CD4-positive, alpha-beta T cell treated with Interleukin-12 subunit alpha and Interleukin-12 subunit beta, for 1 hour (primary cell): Measurements from ENCODE around the gene DPP4.
A peak's percentile ranks its signal among the peaks of the same experiment; 100 is the strongest.

Source experiments
- DNase-seq: peaks from one replicate; pipeline ENCODE4 v3.0.0-alpha.2; 2020

The DPP4 gene

GRCh38 chr2:162085090-162085891 is 11.3 kb upstream of the DPP4 start:
- no peak for DNase-seq

GRCh38 chr2:162084536-162084935 is 10.5 kb upstream of the DPP4 start:
- no peak for DNase-seq

GRCh38 chr2:162082681-162083080 is 8.7 kb upstream of the DPP4 start:
- no peak for DNase-seq

DNA sequence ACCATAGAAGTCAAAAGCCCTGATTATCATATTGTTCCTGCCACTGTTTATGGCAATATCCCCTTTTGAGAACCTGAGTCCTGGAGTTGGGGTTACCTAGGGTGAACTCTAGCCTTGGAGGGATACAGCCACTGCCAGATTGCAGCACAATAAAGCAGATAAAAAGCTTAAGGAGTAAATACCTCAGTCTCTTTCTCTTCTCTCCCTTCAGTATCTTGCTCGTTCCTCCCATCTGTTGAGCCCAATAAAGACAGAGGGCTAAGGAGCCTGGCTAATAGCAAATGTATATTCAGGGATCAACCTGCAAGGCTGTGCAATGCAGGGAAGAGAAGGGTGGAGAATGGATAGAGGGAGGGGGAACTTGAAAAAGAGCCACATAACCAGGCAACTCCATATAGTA is 8.0 kb upstream of the DPP4 start:
- no peak for DNase-seq

DNA sequence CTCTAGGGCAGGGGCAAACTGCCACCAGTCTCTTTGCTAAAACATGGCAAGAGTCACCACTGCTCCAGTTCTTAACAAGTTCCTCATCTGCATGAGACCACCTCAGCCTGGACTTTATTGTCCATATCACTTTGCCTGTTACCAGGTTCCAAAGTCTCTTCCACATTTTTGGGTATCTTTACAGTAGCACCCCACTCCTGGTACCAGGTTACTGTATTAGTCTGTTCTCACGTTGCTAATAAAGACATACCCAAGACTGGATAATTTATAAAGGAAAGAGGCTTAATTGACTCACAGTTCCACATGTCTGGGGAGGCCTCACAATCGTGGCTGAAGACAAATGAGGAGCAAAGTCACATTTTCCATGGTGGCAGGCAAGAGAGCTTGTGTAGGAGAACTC is 5.5 kb upstream of the DPP4 start:
- no peak for DNase-seq

GRCh38 chr2:162075689-162076132 is 1.7 kb upstream of the DPP4 start:
- DNase-seq: no peak

GRCh38 chr2:162074928-162075688 is 1.1 kb upstream of the DPP4 start:
- DNase-seq: no peak

DNA sequence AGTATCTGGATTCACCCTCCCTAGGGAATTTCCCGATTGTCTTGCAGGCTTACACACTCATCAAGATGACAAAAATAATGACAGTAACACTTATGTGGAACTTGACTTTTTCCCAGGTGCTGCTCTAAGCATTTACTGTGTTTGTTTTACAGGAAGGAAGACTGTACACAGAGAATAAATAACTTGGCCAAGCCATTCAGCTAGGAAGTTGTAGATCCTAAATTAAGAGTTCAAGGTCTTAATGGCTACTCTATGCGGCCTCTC is 549 bp upstream of the DPP4 start:
- DNase-seq: no peak

- DNase-seq: no peak
These were observed 783 bp downstream of the DPP4 start for GRCh38 chr2:162072976-162073887.

- no peak for DNase-seq
These were observed 1.8 kb downstream of the DPP4 start for GRCh38 chr2:162072181-162072702.

DNA sequence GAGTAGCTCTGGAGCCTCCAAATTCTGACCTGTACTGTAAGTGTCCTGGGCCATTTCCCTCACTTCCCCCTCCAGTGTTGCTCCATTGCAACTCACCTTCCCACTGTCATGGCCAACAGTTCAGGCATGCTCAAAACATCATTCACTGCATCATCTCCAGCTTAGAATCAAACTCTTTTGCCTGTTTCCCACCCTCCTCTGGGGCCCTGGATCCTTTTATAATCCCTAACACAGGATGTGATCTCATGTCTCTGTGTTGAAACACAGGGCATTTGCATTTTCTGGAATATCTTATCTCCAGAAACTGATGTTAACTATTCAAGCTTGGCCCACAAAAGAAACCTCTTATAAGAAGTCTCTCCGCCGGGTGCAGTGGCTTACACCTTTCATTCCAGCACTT is 3.0 kb downstream of the DPP4 start:
- DNase-seq: no peak

DNA sequence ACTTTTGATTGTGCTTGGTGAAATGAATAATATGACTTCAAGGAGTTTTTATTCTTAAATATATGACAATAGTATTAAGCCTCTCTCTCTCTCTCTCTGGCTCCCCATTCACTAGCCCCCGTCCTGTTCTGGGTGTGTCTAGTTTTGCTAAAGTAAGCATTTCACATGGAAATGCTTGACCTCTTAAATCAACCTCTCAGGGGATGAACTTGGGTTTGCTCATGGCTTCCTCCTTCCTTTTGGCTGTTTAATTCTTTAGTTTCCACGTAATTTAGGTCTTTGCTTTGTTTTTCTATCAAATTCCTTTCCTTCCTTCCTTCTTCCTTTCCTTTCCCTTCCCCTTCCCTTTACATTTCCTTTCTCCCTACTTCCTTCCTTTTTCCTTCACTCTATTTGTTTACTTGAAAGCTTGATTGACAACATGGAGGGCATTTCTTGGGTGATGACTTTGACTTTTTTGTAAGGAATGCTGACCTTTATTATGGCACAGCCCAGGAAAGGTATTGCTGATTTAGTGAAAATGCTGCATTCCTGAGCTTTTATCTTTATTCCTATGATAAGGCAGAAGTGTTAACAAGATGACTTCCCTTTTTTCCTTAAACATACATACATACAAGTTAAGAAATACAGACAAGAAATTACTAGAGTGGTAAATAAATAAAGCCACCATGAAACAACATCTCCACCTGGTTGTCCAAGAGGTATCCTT is 3.6 kb downstream of the DPP4 start:
- no peak for DNase-seq

- no peak for DNase-seq
These were observed 4.6 kb downstream of the DPP4 start for GRCh38 chr2:162069267-162069903.

- DNase-seq: no peak
These were observed 6.4 kb downstream of the DPP4 start for GRCh38 chr2:162067596-162067995.

GRCh38 chr2:162065767-162066166 is 8.2 kb downstream of the DPP4 start:
- no peak for DNase-seq

DNA sequence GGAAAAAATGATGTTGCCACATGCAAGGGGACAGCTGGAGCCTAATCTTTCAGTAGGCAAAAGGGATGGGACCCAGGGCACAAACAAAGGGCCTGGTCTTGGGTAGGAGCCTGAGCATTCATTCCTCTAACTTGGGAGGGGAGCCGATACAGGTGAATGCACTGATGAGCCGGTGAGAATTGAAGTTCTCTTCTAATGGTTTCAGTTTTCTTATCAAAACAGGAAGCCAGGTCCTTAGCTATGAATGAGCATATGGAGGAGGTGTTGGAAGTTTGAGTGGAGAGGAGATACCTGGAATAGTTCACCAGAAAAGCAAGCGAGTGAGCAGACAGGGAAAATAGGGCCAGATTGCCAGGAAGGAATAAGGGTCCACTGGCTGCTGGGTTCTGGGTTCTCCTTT is 10.1 kb downstream of the DPP4 start:
- DNase-seq: peak; percentile 25

DNA sequence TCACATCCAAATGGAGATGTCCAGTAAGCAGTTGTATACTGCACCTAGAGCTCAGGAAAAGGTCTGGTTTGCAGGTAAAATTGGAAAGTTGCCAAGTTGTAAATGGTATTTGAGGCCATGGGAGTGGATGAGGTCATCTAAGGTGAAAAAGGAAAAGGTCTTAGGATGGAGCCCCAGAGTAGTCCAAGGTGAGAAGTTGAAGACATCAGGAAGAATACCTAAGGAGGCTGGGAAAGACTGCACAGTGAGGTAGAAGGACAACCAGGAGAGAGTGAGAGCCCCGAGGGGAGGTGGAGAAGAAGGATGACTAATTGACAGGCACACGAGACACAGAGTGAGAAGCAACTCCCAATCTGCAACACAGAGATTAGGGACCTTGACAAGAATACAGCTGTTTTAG is 10.7 kb downstream of the DPP4 start:
- DNase-seq: no peak

GRCh38 chr2:162062559-162062958 is 11.5 kb downstream of the DPP4 start:
- DNase-seq: no peak

DNA sequence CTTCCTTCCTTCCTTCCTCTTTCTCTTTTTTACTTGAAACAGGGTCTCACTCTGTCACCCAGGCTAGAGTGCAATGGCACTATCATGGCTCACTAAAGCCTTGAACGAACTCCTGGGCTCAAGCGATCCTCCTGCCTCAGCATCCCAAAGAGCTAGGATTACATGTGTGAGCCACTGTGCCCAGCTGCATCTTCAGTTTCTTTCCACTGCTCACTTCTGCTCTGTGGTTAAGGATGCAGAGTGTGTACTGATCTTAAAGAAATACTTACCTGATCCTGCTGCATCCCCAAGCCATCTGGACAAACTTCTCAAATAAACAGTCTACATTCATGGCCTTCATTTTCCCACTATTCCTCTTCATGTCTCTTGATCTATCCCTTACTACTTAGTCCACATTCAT is 13.0 kb downstream of the DPP4 start:
- DNase-seq: no peak

DNA sequence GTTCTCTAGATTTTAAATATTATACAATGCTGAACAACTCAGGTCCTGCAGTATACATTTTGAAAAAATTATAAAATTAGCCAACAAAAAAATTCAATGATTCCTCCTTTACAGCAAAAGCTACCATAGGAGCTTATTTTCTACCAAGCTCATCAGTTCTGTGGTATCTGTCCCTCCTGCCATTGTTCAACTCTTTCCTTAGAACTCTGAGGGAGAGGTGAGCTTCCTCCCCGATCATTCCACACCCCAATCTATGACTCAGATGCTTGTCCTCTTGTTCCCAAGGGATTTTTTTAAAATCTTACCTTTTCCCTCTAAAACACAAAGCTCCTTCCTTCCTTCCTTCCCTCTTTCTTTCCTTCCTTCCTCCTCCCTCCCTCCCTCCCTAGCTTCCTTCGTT is 13.5 kb downstream of the DPP4 start:
- no peak for DNase-seq

GRCh38 chr2:162058973-162059668 is 14.9 kb downstream of the DPP4 start:
- DNase-seq: peak; percentile 29

GRCh38 chr2:162057426-162057825 is 16.6 kb downstream of the DPP4 start:
- DNase-seq: no peak
